IMR-90 (cell line): Measurements from ENCODE around the gene TCF12. TPM values are rescaled to one million over a fixed set of nuclear protein-coding genes. Genes with fewer than 3 reads are reported as not detected.

ENCODE experiments used
- ATAC-seq: fragments of 200-7000 bp; cut with Tn5 transposase; 2 replicates; pipeline ENCODE4 v1.9.1; 2020; ENCODE audit warnings: low read depth, mild to moderate bottlenecking, moderate library complexity
- BruUV-seq: library from RNA; stranded (reverse); fragments of 400-500 nt; replicated peaks from 2 replicates; lab custom pipeline; 2021; lab: Mats Ljungman, UMichigan
- CTCF ChIA-PET: fragments of 300-600 bp; formaldehyde crosslinking; extraction: SDS; loops from one replicate; lab custom pipeline; 2021; ENCODE audit warnings: antibody characterized with exemption; lab: Yijun Ruan, JAX
- POLR2A ChIA-PET: fragments of 300-600 bp; sonication (Branson Sonifier 250); formaldehyde crosslinking; loops from one replicate; lab custom pipeline; 2022; ENCODE audit warnings: antibody characterized with exemption; ENCODE audit not compliant: unreplicated experiment; lab: Charles Lee
- DNase-seq: peaks from one replicate; pipeline ENCODE4 v3.0.0; 2013
- H2AFZ ChIP-seq: replicated peaks from 2 replicates; pipeline ENCODE3; 2013; ENCODE audit warnings: low read length, mild to moderate bottlenecking; ENCODE audit not compliant: poor library complexity
- H2AK5ac ChIP-seq: 2 replicates; pipeline ENCODE4 v1.6.1; 2013; ENCODE audit warnings: low read depth, low read length, inconsistent platforms
- H2AK9ac ChIP-seq: replicated peaks from 2 replicates; pipeline ENCODE3; 2013; ENCODE audit warnings: mild to moderate bottlenecking, low read depth, low read length, moderate library complexity; ENCODE audit not compliant: poor library complexity
- H2BK120ac ChIP-seq: 2 replicates; pipeline ENCODE4 v1.6.1; 2013; ENCODE audit warnings: low read depth, low read length, inconsistent platforms
- H2BK15ac ChIP-seq: 3 replicates; pipeline ENCODE4 v1.6.1; 2013; ENCODE audit warnings: low read depth, low read length, inconsistent platforms
- H2BK20ac ChIP-seq: 2 replicates; pipeline ENCODE4 v1.6.1; 2013; ENCODE audit warnings: low read depth, mild to moderate bottlenecking, inconsistent platforms, low read length, moderate library complexity
- H2BK5ac ChIP-seq: 2 replicates; pipeline ENCODE4 v1.6.1; 2013; ENCODE audit warnings: mild to moderate bottlenecking, low read depth, low read length, inconsistent platforms; ENCODE audit not compliant: poor library complexity, severe bottlenecking
- H3K14ac ChIP-seq: replicated peaks from 2 replicates; pipeline ENCODE4 v1.6.1; 2013; ENCODE audit warnings: low read depth, low read length, inconsistent platforms
- H3K18ac ChIP-seq: 2 replicates; pipeline ENCODE4 v1.6.1; 2013; ENCODE audit warnings: low read depth, low read length, control low read depth
- H3K23ac ChIP-seq: 2 replicates; pipeline ENCODE4 v1.6.1; 2013; ENCODE audit warnings: low read depth, low read length, inconsistent platforms
- H3K27ac ChIP-seq: 2 replicates; pipeline ENCODE4 v1.5.1; 2013; ENCODE audit warnings: mild to moderate bottlenecking, control low read depth, low read length; ENCODE audit not compliant: insufficient read depth
- H3K27me3 ChIP-seq: 2 replicates; pipeline ENCODE4 v1.6.1; 2013; ENCODE audit warnings: low read length; ENCODE audit not compliant: control insufficient read depth, insufficient read depth
- H3K36me3 ChIP-seq: 2 replicates; pipeline ENCODE4 v1.6.1; 2013; ENCODE audit warnings: low read length, mixed read lengths; ENCODE audit not compliant: control insufficient read depth, insufficient read depth
- H3K4ac ChIP-seq: 2 replicates; pipeline ENCODE4 v1.6.1; 2013; ENCODE audit warnings: low read depth, low read length, inconsistent platforms
- H3K4me1 ChIP-seq: 2 replicates; pipeline ENCODE4 v1.6.1; 2013; ENCODE audit warnings: low read length, mixed read lengths; ENCODE audit not compliant: control insufficient read depth, insufficient read depth
- H3K4me2 ChIP-seq: 2 replicates; pipeline ENCODE4 v1.6.1; 2013; ENCODE audit warnings: low read depth, mild to moderate bottlenecking, control low read depth, low read length, moderate library complexity
- H3K4me3 ChIP-seq: 2 replicates; pipeline ENCODE4 v1.5.1; 2013; ENCODE audit warnings: low read depth, mild to moderate bottlenecking, control low read depth, low read length, moderate library complexity; ENCODE audit not compliant: insufficient read depth
- H3K56ac ChIP-seq: 2 replicates; pipeline ENCODE4 v1.6.1; 2013; ENCODE audit warnings: low read length, inconsistent platforms; ENCODE audit not compliant: insufficient read depth; ENCODE audit errors: extremely low read depth
- H3K79me1 ChIP-seq, 2 experiments: 2 replicates each; pipeline ENCODE4 v1.6.1; 2013; ENCODE audit warnings: low read length in 2 of 2, inconsistent platforms in 1 of 2, low read depth in 1 of 2
- H3K9ac ChIP-seq: 2 replicates; pipeline ENCODE4 v1.6.1; 2013; ENCODE audit warnings: low read depth, low read length, control low read depth
- H3K9me1 ChIP-seq: 2 replicates; pipeline ENCODE4 v1.6.1; 2013; ENCODE audit warnings: low read length, inconsistent platforms; ENCODE audit not compliant: insufficient read depth
- H3K9me3 ChIP-seq: 2 replicates; pipeline ENCODE4 v1.6.1; 2013; ENCODE audit warnings: low read length; ENCODE audit not compliant: control insufficient read depth, insufficient read depth
- H4K20me1 ChIP-seq: 2 replicates; pipeline ENCODE4 v1.6.1; 2013; ENCODE audit warnings: low read length, inconsistent platforms; ENCODE audit not compliant: insufficient read depth
- H4K5ac ChIP-seq: 2 replicates; pipeline ENCODE4 v1.6.1; 2013; ENCODE audit warnings: mild to moderate bottlenecking, low read depth, low read length, control low read depth
- H4K8ac ChIP-seq, 2 experiments: 2 replicates each; pipeline ENCODE4 v1.6.1; 2013; ENCODE audit warnings: low read depth in 2 of 2, low read length in 2 of 2, control low read depth in 1 of 2, inconsistent platforms in 1 of 2
- H4K91ac ChIP-seq: 2 replicates; pipeline ENCODE4 v1.6.1; 2013; ENCODE audit warnings: low read depth, low read length, inconsistent platforms; ENCODE audit not compliant: insufficient read depth
- BHLHE40 ChIP-seq: fragments of 150-350 bp; IDR thresholded peaks from 2 replicates; pipeline ENCODE4 v1.6.1; 2016; ENCODE audit warnings: mild to moderate bottlenecking, low read depth, low read length
- CEBPB ChIP-seq: IDR thresholded peaks from 2 replicates; pipeline ENCODE4 v1.6.1; 2012; ENCODE audit warnings: low read depth, low read length, improper control_type of control experiment
- CHD1 ChIP-seq: IDR thresholded peaks from 2 replicates; pipeline ENCODE4 v1.6.1; 2012; ENCODE audit warnings: low read depth, low read length, improper control_type of control experiment
- ELK1 ChIP-seq: fragments of 150-350 bp; IDR thresholded peaks from 2 replicates; pipeline ENCODE4 v1.6.1; 2016; ENCODE audit warnings: low read depth, mild to moderate bottlenecking, low read length, moderate library complexity, borderline replicate concordance
- FOS ChIP-seq: fragments of 150-350 bp; IDR thresholded peaks from 2 replicates; pipeline ENCODE4 v1.6.1; 2016; ENCODE audit warnings: low read depth, low read length
- MAFK ChIP-seq: IDR thresholded peaks from 2 replicates; pipeline ENCODE4 v1.6.1; 2012; ENCODE audit warnings: low read depth, low read length, improper control_type of control experiment
- RAD21 ChIP-seq: IDR thresholded peaks from 2 replicates; pipeline ENCODE4 v1.6.1; 2012; ENCODE audit warnings: low read length, improper control_type of control experiment
- RCOR1 ChIP-seq: IDR thresholded peaks from 2 replicates; pipeline ENCODE4 v1.6.1; 2012; ENCODE audit warnings: mild to moderate bottlenecking, low read length, improper control_type of control experiment; ENCODE audit not compliant: insufficient replicate concordance
- RFX5 ChIP-seq: IDR thresholded peaks from 2 replicates; pipeline ENCODE4 v1.8.0; 2012; ENCODE audit warnings: low read depth, mild to moderate bottlenecking, low read length, moderate library complexity
- WGBS, 2 experiments: methylation state at CpG; one replicate each; pipeline versions ENCODE4 v1.1.5 to v1.1.7; 2013; ENCODE audit warnings: missing lambda C conversion rate in 2 of 2; ENCODE audit not compliant: insufficient read length in 1 of 2; ENCODE audit errors: extremely low coverage in 2 of 2; 5-methylcytosine and 5-hydroxymethylcytosine counted together
- dilution Hi-C: fragments of 300-500 bp; cut with HindIII; formaldehyde crosslinking; loops from one replicate; pipeline ENCODE4 v1.14.3; 2018; ENCODE audit warnings: low sequenced_read_pairs; ENCODE audit not compliant: unreplicated experiment
- in situ Hi-C: fragments of 300-500 bp; cut with MboI; formaldehyde crosslinking; loops from 3 replicates; pipeline ENCODE4 v1.14.3; 2019; ENCODE audit warnings: low sequenced_read_pairs, inconsistent platforms, mixed read lengths
- intact Hi-C: fragments of 100-400 bp; cut with micrococcal nuclease; formaldehyde crosslinking; loops from 2 replicates; pipeline ENCODE4 v1.10.0; 2022
- polyA plus RNA-seq, 3 experiments: library from polyadenylated mRNA; depleted of rRNA; stranded (reverse); fragments of >200 nt; gene quantifications; 2 replicates each; pipeline ENCODE4 v1.2.3, GENCODE V29; 2012; ENCODE audit warnings: low replicate concordance in 1 of 3
- total RNA-seq: library from RNA; depleted of rRNA; stranded (reverse); fragments of >200 nt; gene quantifications from 2 replicates; pipeline ENCODE4 v1.2.3, GENCODE V29; 2012
- TF ChIP-seq, protein P1 (sequence below): conservative IDR thresholded peaks from 2 replicates; pipeline ENCODE4 v1.5.1; 2012; ENCODE audit warnings: mild to moderate bottlenecking, low read depth, low read length, improper control_type of control experiment

TCF12 gene
- total and polyA plus RNA-seq, 2 of the 4 experiments (the other 2 are of a cell fraction): 79.4 to 160 TPM

DNA sequence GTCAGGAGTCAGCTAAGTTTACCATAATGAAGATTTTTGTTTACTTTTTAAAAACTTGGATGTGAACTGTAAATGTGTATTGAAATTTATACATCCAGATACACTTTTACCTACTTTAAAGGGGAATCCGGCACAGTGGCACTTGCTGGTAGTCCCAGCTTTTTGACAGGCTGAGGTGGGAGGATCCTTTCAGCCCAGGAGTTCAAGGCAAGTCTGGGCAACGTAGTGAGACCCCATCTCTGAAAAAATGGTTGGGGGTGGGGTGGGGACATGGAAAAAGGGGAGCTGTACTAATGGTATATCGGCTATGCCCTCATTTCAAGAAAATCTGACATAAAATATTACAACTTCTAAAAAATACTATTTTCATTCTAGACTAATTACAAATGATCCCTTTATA is 362.0 kb downstream of the TCF12 start:
- H3K27ac ChIP-seq: no peak overlapping the region
- H3K4me1 ChIP-seq: peaks cover 4% of the 10 kb centered on the region; the same call in 1 of the 2 replicates
- H3K9me3 ChIP-seq: no peaks in the 10 kb centered on the region
- H3K9ac ChIP-seq: no peak overlapping the region
- no peak overlapping the region for H2AK9ac ChIP-seq
- no CpG with 5 or more reads among the region's 3 CpGs for WGBS, 2 experiments
- no peak overlapping the region for H2AK5ac ChIP-seq
- dilution Hi-C loops: no loop called here
- ChIA-PET POLR2A (no interaction called here), CTCF (no interaction called here)
- no peak overlapping the region for H4K5ac ChIP-seq
- peaks cover 5 to 21% of the 10 kb centered on the region in 2 experiments; a peak in 2 of 4 replicates for H3K79me1 ChIP-seq
- no peak overlapping the region for H3K23ac ChIP-seq
- peaks cover 5% of the 10 kb centered on the region; the same call in 1 of the 2 replicates for H3K9me1 ChIP-seq
- H2BK15ac ChIP-seq: no peak overlapping the region
- in situ Hi-C loops: no loop called here
- no peak for ATAC-seq
- H2BK5ac ChIP-seq: no peak overlapping the region
- H4K20me1 ChIP-seq: 0 out of 2 replicates have a peak, but pooled peaks cover 3% of the 10 kb centered on the region
- H3K4me2 ChIP-seq: no peak overlapping the region
- H4K8ac ChIP-seq: no peak overlapping the region
- no peak overlapping the region for H3K56ac ChIP-seq
- no peak overlapping the region for H4K91ac ChIP-seq
- no peak overlapping the region for H3K4me3 ChIP-seq
- TF ChIP-seq FOS: no peak
- TF ChIP-seq ELK1: no peak
- no peak for TF ChIP-seq RCOR1
- no peak for TF ChIP-seq RFX5
- TF ChIP-seq, protein P1, sequence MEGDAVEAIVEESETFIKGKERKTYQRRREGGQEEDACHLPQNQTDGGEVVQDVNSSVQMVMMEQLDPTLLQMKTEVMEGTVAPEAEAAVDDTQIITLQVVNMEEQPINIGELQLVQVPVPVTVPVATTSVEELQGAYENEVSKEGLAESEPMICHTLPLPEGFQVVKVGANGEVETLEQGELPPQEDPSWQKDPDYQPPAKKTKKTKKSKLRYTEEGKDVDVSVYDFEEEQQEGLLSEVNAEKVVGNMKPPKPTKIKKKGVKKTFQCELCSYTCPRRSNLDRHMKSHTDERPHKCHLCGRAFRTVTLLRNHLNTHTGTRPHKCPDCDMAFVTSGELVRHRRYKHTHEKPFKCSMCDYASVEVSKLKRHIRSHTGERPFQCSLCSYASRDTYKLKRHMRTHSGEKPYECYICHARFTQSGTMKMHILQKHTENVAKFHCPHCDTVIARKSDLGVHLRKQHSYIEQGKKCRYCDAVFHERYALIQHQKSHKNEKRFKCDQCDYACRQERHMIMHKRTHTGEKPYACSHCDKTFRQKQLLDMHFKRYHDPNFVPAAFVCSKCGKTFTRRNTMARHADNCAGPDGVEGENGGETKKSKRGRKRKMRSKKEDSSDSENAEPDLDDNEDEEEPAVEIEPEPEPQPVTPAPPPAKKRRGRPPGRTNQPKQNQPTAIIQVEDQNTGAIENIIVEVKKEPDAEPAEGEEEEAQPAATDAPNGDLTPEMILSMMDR: no peak
- no peak for TF ChIP-seq RAD21
- no peak for TF ChIP-seq CEBPB
- no peak for TF ChIP-seq CHD1
- no peak for TF ChIP-seq BHLHE40
- TF ChIP-seq MAFK: no peak
- intact Hi-C loops: no loop called here
- H3K14ac ChIP-seq: no peak overlapping the region
- H2BK20ac ChIP-seq: no peak overlapping the region
- H3K27me3 ChIP-seq: no peaks in the 10 kb centered on the region
- no peak overlapping the region for H2AFZ ChIP-seq
- peaks cover 37% of the 10 kb centered on the region for H3K36me3 ChIP-seq
- no peak overlapping the region for H2BK120ac ChIP-seq
- no peak overlapping the region for H3K4ac ChIP-seq
- no TSS peak for BruUV-seq
- no peak for DNase-seq
- H3K18ac ChIP-seq: no peak overlapping the region
